Neuronal stem cell (in vitro differentiated cells): Measurements from ENCODE around the gene ASB4.

Experiments used
- DNase-seq: peaks from one replicate; pipeline ENCODE4 v3.0.0-alpha.2; 2013; ENCODE audit warnings: low spot score
- H2AFZ ChIP-seq: one replicate; pipeline ENCODE4 v1.6.1; 2013; ENCODE audit warnings: mild to moderate bottlenecking, low read length, inconsistent platforms
- H2AK5ac ChIP-seq: 2 replicates; pipeline ENCODE4 v1.6.1; 2013; ENCODE audit warnings: low read depth, mild to moderate bottlenecking, inconsistent platforms, low read length, moderate library complexity, mixed read lengths
- H2BK120ac ChIP-seq: 2 replicates; pipeline ENCODE4 v1.6.1; 2013; ENCODE audit warnings: low read depth, mild to moderate bottlenecking, inconsistent platforms, low read length, moderate library complexity, mixed read lengths
- H2BK12ac ChIP-seq: one replicate; pipeline ENCODE4 v1.6.1; 2013; ENCODE audit warnings: low read length, inconsistent platforms
- H2BK15ac ChIP-seq: 2 replicates; pipeline ENCODE4 v1.6.1; 2013; ENCODE audit warnings: mild to moderate bottlenecking, low read length, inconsistent platforms, mixed read lengths
- H2BK5ac ChIP-seq: one replicate; pipeline ENCODE4 v1.6.1; 2013; ENCODE audit warnings: inconsistent platforms, mild to moderate bottlenecking, low read length, moderate library complexity
- H3K14ac ChIP-seq: one replicate; pipeline ENCODE4 v1.6.1; 2013; ENCODE audit warnings: low read length, inconsistent platforms
- H3K18ac ChIP-seq: 2 replicates; pipeline ENCODE4 v1.6.1; 2013; ENCODE audit warnings: low read length, inconsistent platforms
- H3K23ac ChIP-seq: 2 replicates; pipeline ENCODE4 v1.6.1; 2013; ENCODE audit warnings: low read depth, mild to moderate bottlenecking, mixed read lengths, low read length, inconsistent platforms; ENCODE audit not compliant: poor library complexity
- H3K27ac ChIP-seq: replicated peaks from 3 replicates; pipeline ENCODE4 v1.5.1; 2013; ENCODE audit warnings: low read length, inconsistent platforms
- H3K27me3 ChIP-seq, 3 experiments: 2 replicates each; pipeline ENCODE4 v1.6.1; 2013; ENCODE audit warnings: low read length in 3 of 3, mild to moderate bottlenecking in 2 of 3, inconsistent platforms in 1 of 3, low read depth in 1 of 3, mixed read lengths in 1 of 3, moderate library complexity in 1 of 3; ENCODE audit not compliant: control insufficient read depth in 3 of 3, insufficient read depth in 3 of 3
- H3K36me3 ChIP-seq, 2 donors: replicated peaks in 1 of 2; 2 replicates each; pipeline ENCODE4 v1.6.1; 2013; ENCODE audit warnings: low read length in 2 of 2; ENCODE audit not compliant: control insufficient read depth in 2 of 2, insufficient read depth in 2 of 2
- H3K4ac ChIP-seq: 2 replicates; pipeline ENCODE4 v1.6.1; 2013; ENCODE audit warnings: inconsistent platforms, mild to moderate bottlenecking, low read length, moderate library complexity
- H3K4me1 ChIP-seq, 2 donors: 1 replicate in 1 of 2; 2 replicates in 1 of 2; pipeline ENCODE4 v1.6.1; 2013; ENCODE audit warnings: low read length in 2 of 2, low read depth in 1 of 2; ENCODE audit not compliant: control insufficient read depth in 2 of 2, insufficient read depth in 1 of 2
- H3K4me2 ChIP-seq: one replicate; pipeline ENCODE4 v1.6.1; 2013; ENCODE audit warnings: mild to moderate bottlenecking, low read length, inconsistent platforms; ENCODE audit not compliant: insufficient read depth, poor library complexity, severe bottlenecking
- H3K4me3 ChIP-seq, 2 donors: 2 replicates each; pipeline ENCODE4 v1.5.1; 2013; ENCODE audit warnings: low read length in 2 of 2, mild to moderate bottlenecking in 2 of 2, inconsistent platforms in 1 of 2, moderate library complexity in 1 of 2
- H3K79me1 ChIP-seq: one replicate; pipeline ENCODE4 v1.6.1; 2013; ENCODE audit warnings: low read depth, mild to moderate bottlenecking, inconsistent platforms, low read length, moderate library complexity
- H3K9ac ChIP-seq: one replicate; pipeline ENCODE4 v1.6.1; 2013; ENCODE audit warnings: mild to moderate bottlenecking, low read depth, low read length, inconsistent platforms; ENCODE audit not compliant: poor library complexity
- H3K9me3 ChIP-seq, 2 donors: replicated peaks in 1 of 2; 2 replicates each; pipeline versions ENCODE3 to v1.6.1; 2013; ENCODE audit warnings: low read length in 2 of 2, mild to moderate bottlenecking in 2 of 2, inconsistent platforms in 1 of 2, low read depth in 1 of 2, mixed read lengths in 1 of 2, moderate library complexity in 1 of 2; ENCODE audit not compliant: control insufficient read depth in 2 of 2, insufficient read depth in 1 of 2
- H4K8ac ChIP-seq: one replicate; pipeline ENCODE4 v1.6.1; 2013; ENCODE audit warnings: low read depth, mild to moderate bottlenecking, inconsistent platforms, low read length, moderate library complexity
- H4K91ac ChIP-seq: one replicate; pipeline ENCODE4 v1.6.1; 2013; ENCODE audit warnings: low read length, low read depth, mild to moderate bottlenecking, inconsistent platforms; ENCODE audit not compliant: poor library complexity
- WGBS, 2 donors: extraction: QIAGEN DNeasy Blood & Tissue Kit; methylation state at CpG; one replicate each; pipeline ENCODE4 v1.1.7; 2013; ENCODE audit warnings: missing lambda C conversion rate in 2 of 2, mixed read lengths in 1 of 2; ENCODE audit not compliant: insufficient read length in 2 of 2, insufficient replicate concordance in 1 of 2; ENCODE audit errors: extremely low coverage in 2 of 2; 5-methylcytosine and 5-hydroxymethylcytosine counted together

The ASB4 gene

DNA sequence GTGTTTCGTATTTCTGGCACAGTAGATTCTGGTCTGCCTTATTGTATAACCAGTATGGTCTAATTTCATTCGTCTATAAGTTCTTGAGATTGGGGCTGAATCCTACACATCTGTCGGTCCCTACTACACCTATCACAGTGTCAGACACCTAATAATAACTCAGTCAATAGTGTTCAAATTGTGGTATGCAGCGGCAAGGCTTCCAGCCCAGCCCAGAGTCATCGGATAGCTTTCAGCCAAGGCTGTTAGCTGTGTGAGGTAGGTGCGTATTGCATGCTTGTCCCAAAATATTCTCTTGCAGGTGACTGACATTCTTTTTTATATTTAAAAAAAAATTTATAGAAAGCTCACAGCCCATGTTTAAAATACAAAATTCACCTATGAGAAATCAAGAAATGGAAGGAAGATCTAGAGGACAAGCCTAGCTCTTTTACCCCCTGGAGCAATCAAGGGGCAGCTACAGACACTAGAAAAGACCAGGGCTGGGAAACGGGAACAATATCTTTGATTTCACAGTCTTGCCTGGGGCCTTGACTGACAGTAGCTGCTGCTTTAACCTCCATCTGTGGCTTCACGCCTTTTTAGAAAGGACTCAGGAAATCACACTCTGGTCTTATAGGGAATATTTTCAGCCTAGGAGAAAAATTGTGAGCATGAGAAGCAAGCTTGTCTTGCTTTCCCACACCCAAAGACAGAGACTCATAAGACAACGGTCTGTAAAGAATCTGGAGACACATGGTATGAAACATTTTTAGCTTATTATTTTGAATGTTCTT is 9.5 kb upstream of the ASB4 start:
- no CpG with 5 or more reads among the region's 9 CpGs for WGBS, 2 donors
- H2BK5ac ChIP-seq: no peak overlapping the region
- H2AK5ac ChIP-seq: no peak overlapping the region
- no peak overlapping the region for H3K23ac ChIP-seq
- H3K27me3 ChIP-seq: no peaks in the 10 kb centered on the region
- H3K14ac ChIP-seq: no peak overlapping the region
- H2AFZ ChIP-seq: peak overlapping the region; percentile 60
- no peak overlapping the region for H2BK120ac ChIP-seq
- no peak overlapping the region for H3K18ac ChIP-seq
- no peak overlapping the region for H2BK12ac ChIP-seq
- H3K36me3 ChIP-seq: no peaks in the 10 kb centered on the region
- peak overlapping the region; percentile 45 for H3K27ac ChIP-seq
- H4K91ac ChIP-seq: no peak overlapping the region
- H3K79me1 ChIP-seq: peaks cover 2% of the 10 kb centered on the region
- H3K9me3 ChIP-seq: no peaks in the 10 kb centered on the region
- peaks cover 17 to 52% of the 10 kb centered on the region in 2 donors for H3K4me1 ChIP-seq
- no peak overlapping the region for H4K8ac ChIP-seq
- no peak overlapping the region for H3K4me3 ChIP-seq
- no peak overlapping the region for H3K4me2 ChIP-seq
- no peak for DNase-seq
- no peak overlapping the region for H3K9ac ChIP-seq
- H3K4ac ChIP-seq: no peak overlapping the region
- no peak overlapping the region for H2BK15ac ChIP-seq

- Histone ChIP-seq H3K9ac (no peak overlapping the region), H2AK5ac (no peak overlapping the region), H3K4me3 (no peak overlapping the region), H3K14ac (no peak overlapping the region), H2AFZ (peak overlapping the region; percentile 60), H3K23ac (no peak overlapping the region), H3K79me1 (no peaks in the 10 kb centered on the region), H2BK120ac (no peak overlapping the region), H3K9me3 (no peaks in the 10 kb centered on the region), H3K36me3 (no peaks in the 10 kb centered on the region), H4K8ac (no peak overlapping the region), H2BK12ac (no peak overlapping the region), H2BK5ac (no peak overlapping the region), H2BK15ac (no peak overlapping the region), H3K4me1 (peaks cover 12 to 44% of the 10 kb centered on the region in 2 donors), H3K27ac (no peak overlapping the region), H3K27me3 (no peaks in the 10 kb centered on the region), H3K4me2 (no peak overlapping the region), H3K4ac (no peak overlapping the region), H3K18ac (no peak overlapping the region), H4K91ac (no peak overlapping the region)
- peak; percentile 58 for DNase-seq
- no CpG with 5 or more reads among the region's 11 CpGs for WGBS, 2 donors
Measured at GRCh38 chr7:95476904-95477594, 8.7 kb upstream of the ASB4 start.

GRCh38 chr7:95478272-95479037 is 7.3 kb upstream of the ASB4 start:
- H3K79me1 ChIP-seq: no peaks in the 10 kb centered on the region
- peak overlapping the region; percentile 55 for H3K27ac ChIP-seq
- H2AK5ac ChIP-seq: no peak overlapping the region
- no peak overlapping the region for H3K4ac ChIP-seq
- H4K91ac ChIP-seq: no peak overlapping the region
- H3K18ac ChIP-seq: no peak overlapping the region
- peaks cover 8 to 30% of the 10 kb centered on the region in 2 donors for H3K4me1 ChIP-seq
- WGBS, 2 donors: no CpG with 5 or more reads among the region's 18 CpGs
- H3K4me3 ChIP-seq: peak overlapping the region in 1 of 2 donors; percentile 15
- no peaks in the 10 kb centered on the region for H3K36me3 ChIP-seq
- H2BK15ac ChIP-seq: no peak overlapping the region
- H4K8ac ChIP-seq: no peak overlapping the region
- no peak overlapping the region for H3K14ac ChIP-seq
- H2AFZ ChIP-seq: peak overlapping the region; percentile 77
- no peaks in the 10 kb centered on the region for H3K27me3 ChIP-seq
- no peak overlapping the region for H2BK5ac ChIP-seq
- DNase-seq: no peak
- no peak overlapping the region for H2BK12ac ChIP-seq
- H3K4me2 ChIP-seq: no peak overlapping the region
- peaks cover 4 to 9% of the 10 kb centered on the region in 2 donors for H3K9me3 ChIP-seq
- no peak overlapping the region for H3K9ac ChIP-seq
- H3K23ac ChIP-seq: no peak overlapping the region
- no peak overlapping the region for H2BK120ac ChIP-seq
